GM19455 (cell line): ENCODE measurements around the gene HAAO.

ENCODE experiments used
- ATAC-seq: cut with Tn5 transposase; IDR thresholded peaks from one replicate; pipeline ENCODE4 v1.9.1; 2021; ENCODE audit not compliant: unreplicated experiment

Gene HAAO

GRCh38 chr2:42815726-42816125 is 23.3 kb upstream of the HAAO start:
- ATAC-seq: no peak

- ATAC-seq: no peak
These were observed 21.4 kb upstream of the HAAO start for GRCh38 chr2:42813763-42814162.

GRCh38 chr2:42812899-42813479 is 20.6 kb upstream of the HAAO start:
- ATAC-seq: no peak

DNA sequence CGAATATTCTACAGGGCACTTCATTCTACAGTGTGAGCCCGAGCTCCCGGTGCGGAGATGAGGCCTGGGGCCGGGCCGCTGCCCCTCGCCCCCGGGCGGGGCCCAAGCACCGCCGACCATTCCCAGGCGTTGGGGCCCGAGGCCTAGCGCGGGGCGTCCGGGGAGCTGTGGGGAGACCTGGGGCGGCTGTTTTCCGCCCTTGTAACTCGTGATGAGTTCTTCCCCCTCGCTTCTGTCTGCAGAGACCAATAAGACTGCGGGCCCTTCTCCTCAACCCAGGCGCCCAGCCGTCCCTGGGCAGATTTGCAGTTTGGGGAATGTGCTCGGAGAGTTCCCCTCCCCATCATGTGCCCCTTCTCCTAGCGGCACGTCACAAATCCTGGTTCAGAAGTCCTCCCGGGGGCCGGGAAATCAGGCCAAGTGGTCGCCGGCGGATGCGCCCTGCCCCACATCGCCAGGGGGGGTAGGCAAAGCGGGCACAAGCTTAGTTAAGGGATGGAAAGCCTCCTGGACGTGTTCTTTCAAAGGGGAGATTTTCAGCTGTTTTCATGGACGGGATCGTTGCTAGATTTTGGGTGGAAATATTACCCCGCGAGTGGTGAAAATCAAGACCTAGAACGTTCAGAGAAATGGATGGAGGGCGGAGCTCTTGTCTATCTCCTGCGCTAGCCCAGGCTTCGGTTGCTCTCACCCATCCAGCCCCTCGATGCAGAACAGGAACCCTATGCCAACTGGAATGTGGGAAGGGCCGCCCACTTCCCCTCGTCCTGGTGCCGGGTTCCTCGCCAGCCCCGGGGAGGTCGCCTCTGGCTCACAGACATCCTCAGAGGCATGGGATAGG is 18.8 kb upstream of the HAAO start:
- ATAC-seq: peak; percentile 8

DNA sequence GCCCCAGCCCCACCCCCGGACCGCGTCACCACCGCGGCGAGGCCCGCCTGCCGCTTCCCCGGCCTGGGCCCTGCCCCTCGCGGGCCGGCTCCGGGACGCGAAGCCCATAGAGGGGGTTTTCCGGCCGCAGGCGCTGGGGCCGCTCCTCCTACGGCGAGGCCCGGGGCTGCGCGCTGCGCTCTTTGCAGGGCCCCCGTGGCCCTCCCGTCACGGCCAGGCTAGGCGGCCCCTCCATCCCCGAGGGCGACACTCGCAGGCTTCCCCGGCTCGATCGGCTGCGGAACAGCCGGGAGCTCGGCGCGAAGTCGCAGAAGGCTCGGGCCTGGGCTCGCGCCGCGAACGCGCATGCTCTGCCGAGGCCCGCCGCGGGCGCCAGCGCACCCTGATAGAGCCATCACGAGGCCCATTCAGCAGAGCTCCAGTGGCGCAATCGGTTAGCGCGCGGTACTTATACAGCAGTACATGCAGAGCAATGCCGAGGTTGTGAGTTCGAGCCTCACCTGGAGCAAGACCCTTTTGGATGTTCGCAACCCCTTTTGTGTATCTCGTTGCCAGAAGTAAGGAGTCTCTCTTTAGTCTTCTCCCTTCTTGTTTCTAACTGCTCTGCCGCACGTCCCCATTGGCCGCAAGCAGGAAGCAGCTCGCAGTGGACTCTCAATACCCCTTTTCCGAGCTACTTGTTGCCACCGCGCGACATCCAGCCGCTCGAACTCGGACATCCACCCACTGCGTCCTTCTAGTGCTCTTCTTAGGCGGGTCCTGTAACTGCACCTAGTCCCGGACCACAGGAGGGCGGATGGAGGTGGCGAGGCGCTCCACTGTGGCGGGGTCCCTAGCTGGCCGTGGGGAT is 18.0 kb upstream of the HAAO start:
- ATAC-seq: peak; percentile 76

- ATAC-seq: peak; percentile 49
These were observed 17.4 kb upstream of the HAAO start for GRCh38 chr2:42809819-42810120.

- no peak for ATAC-seq
These were observed 16.9 kb upstream of the HAAO start for GRCh38 chr2:42809131-42809818.

DNA sequence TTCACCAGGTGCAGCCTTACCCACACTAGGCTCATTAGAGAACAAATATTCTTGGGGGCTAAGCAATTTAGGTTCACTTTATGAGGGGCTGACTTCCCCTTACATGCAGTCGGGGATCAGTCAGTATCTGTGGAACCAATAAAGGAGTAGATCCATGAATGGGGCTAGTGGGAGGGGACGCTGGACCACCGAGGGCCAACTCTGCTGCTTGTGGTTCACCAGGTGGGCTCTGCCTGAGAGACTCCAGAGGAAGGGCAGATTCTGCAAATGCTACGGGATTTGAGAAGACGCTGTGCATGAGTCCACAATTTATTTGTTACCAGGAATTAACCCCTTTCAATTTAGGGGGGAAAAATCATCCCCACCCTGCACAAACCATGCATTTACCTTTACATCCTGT is 15.9 kb upstream of the HAAO start:
- ATAC-seq: no peak

DNA sequence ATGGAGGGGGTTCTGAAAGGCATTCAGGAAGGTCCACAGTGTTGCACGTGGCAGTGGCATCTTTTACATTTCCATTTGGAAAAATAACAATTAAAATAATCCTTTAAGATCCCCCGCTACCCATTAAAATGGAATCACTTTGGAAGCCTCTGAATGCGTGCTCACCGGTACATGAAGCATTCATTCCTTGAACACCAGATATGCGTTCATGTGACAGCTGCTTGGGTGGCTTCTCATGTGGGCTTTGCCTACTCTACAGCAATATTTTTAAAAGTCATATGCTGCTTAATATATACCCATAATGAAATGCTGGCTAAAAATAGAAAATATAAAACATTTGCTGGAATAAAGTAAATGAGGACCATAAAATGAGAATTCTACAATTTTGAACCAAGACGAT is 14.4 kb upstream of the HAAO start:
- no peak for ATAC-seq

DNA sequence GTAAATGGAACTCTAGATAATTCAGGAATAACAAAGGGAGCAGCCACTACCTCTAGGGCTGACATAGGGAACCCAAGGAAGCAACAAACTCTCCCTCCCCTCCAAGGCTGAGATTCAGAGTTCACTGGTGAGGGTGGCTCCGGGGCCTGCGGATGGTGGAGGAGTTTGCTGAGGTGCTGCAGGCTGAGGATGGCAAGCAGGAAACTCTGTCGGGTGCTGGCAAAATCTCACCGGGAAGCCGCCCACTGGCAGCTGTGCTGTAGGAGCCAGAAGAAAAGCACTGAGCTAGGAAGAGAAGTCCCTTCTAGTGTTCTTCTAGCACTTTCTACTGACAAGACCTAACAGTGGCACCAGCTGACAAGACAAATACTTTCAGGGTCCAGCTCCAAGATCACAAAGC is 12.5 kb upstream of the HAAO start:
- ATAC-seq: no peak

DNA sequence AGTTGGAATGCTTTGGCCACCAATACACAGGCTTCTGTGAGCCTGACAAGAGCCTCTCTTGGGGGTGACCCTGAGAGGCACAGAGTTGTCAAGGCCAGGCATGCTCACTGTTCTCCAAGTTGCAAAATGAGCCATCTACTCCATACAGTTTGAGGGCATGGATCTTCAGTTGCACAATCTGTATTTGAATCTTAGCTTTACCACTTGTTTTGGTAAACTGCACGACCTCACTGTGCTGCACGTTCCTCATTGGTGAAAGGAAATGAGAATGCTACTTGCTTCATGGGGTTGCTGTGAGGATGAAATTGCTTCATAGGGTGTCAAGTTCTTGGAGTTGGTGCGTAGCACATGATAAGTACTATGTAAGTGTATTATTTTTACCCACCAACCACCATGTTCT is 12.0 kb upstream of the HAAO start:
- ATAC-seq: no peak

- no peak for ATAC-seq
These were observed 9.8 kb upstream of the HAAO start for GRCh38 chr2:42802150-42802549.

DNA sequence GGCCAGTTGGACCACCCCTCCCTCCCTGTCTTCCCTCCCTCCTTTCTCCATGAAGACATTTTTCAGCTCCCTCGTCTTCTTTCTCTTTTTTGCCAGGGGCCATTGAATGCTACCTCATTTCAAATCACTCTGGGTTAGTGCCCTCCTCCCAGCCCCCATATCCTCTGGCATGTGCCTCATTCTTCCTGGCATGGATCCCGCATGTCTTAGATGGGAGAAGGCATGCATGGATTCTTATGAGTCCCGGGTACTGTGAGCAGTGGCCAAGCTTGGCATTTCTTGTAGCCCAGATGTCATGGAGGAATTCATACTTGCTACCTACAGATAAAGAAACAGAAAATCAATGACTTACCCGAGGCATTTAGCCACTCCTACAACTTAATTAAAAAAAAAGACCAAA is 9.0 kb upstream of the HAAO start:
- no peak for ATAC-seq

DNA sequence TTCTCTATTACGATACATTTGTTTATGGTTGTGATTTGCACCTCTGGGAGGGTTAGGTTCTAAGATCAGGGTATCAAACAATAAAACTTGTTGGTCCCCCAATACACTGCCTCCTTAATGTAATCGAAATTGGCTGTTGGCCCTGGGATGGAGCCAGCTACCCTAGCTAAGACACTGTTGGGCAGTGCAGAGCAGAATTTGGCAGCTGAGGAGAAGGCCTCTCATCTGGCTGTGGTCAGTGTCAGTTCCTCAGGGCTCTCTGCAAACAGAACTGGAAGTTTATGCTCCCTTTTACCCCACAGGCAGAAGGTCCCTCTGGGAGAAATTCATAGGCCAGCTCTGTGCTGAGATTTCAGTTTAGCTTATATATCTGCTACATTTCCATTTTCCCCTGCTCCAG is 8.6 kb upstream of the HAAO start:
- ATAC-seq: no peak

- ATAC-seq: no peak
These were observed 8.1 kb upstream of the HAAO start for GRCh38 chr2:42800461-42800962.

DNA sequence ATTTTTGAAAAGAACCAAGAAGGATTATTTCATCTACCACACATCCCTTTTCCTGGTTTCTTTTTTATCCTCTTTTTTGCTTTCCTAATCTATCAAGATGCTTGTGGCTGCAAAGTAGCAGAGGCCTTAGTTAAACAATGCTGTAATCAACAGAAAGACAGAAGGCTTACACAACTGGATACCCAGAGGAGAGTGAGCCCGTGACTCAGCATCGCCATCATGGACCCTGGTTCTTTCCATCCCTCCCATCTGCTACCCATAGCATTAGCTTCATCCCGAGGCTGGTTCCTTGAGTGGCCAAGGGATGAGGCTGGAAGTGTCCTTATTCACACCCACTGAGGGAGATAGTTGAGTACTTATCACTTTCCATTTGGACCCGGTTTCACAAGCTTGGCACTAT is 7.5 kb upstream of the HAAO start:
- ATAC-seq: no peak

DNA sequence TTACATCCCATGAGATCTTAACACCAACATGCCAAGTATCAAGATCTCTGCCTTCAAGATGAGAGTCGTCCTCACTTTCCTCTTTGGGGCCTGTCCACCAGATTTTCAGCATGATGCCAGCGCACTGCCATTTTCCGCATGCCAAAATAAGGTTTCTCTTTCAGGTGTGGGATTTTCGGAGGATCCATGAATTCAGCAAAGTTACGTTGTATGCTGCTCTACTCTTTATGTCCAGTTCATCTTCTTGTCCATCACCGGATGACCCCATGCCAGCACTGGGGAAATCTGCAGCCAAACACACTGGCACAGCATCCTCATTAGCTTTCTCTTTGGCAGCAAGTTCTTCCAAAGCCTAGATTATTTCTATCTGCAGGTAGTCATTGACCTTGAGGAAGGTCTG is 4.9 kb upstream of the HAAO start:
- ATAC-seq: no peak

DNA sequence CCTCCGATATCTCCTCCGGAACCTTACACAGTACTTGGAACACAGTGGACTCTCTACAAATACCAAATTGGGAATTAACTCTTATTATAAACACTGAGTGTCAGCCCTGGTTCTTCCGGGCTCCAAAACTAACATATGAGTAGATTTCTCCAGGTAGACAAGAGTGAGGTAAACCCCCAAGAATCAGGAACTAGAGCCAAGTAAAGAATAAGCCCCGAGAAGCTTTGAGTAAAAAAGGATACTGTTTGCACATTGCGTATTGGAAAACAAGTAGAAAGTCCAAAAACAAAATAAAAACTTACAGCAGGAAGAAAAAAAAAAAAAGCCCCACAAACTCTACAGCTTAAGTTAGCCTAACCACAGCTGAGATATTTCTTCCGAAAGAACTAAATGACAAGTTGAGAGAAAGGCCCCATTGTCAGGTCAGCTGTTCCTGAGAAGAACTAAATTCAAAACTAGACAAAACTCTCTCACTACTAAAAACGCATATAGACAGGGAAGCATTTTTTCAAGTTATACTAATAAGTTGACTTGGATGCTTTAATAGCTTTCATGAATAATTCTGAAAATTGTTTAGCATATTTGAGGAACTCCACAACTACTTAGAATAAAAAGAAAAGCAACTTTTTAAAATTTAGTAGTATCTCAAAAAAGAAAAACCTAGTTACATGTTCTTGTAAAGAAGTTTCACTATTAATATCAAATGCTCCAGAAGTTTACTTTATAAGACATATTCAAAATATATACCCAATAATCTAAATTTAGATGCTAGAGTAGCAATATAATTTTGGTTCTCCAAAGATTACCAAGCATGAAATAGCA is 4.3 kb upstream of the HAAO start:
- ATAC-seq: peak; percentile 36

- no peak for ATAC-seq
These were observed 3.5 kb upstream of the HAAO start for GRCh38 chr2:42795841-42796301.

DNA sequence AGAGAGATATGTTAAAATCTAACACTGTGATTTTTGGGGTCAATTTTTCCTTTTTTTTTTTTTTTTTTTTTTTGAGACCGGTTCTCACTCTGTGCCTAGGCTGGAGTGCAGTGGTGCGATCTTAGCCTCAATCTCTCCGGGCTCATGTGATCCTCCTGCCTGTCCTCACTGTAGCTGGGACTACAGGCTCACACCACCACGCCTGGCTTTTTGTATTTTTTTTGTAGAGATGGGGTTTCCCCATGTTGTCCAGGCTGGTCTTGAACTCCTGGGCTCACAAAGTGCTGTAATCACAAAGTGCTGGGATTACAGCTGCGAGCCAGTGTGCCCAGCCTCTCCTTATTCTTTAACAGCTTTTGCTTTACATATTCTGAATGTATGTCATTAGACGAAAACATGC is 2.9 kb upstream of the HAAO start:
- no peak for ATAC-seq
